B cell (primary cell): Measurements from ENCODE around the gene ERBB2. TPM values are rescaled to one million over a fixed set of nuclear protein-coding genes. Genes with fewer than 3 reads are reported as not detected.
A peak's percentile ranks its signal among the peaks of the same experiment; 100 is the strongest.

Experiments used
- ATAC-seq: fragments of 200-7000 bp; cut with Tn5 transposase; one replicate; pipeline ENCODE4 v1.10.0; 2021; ENCODE audit warnings: low read depth, mild to moderate bottlenecking, moderate number of reproducible peaks, moderate library complexity
- CTCF ChIA-PET: fragments of 350-600 bp; sonication (Branson Sonifier 250); formaldehyde crosslinking; loops from one replicate; lab custom pipeline; 2021; ENCODE audit warnings: antibody characterized with exemption, inconsistent platforms; lab: Charles Lee
- POLR2A ChIA-PET: fragments of 350-600 bp; sonication (Branson Sonifier 250); formaldehyde crosslinking; loops from one replicate; lab custom pipeline; 2021; ENCODE audit warnings: antibody characterized with exemption; lab: Charles Lee
- DNase-seq: peaks from one replicate; pipeline ENCODE4 v3.0.0; 2013
- H2AFZ ChIP-seq: 2 replicates; pipeline ENCODE4 v1.6.1; 2012; ENCODE audit warnings: mild to moderate bottlenecking, low read depth, low read length; ENCODE audit not compliant: insufficient read depth, poor library complexity, severe bottlenecking
- H3K27ac ChIP-seq, 2 donors: 1 replicate in 1 of 2; 2 replicates in 1 of 2; pipeline ENCODE4 v1.5.1; 2012 to 2013; ENCODE audit warnings: low read length in 2 of 2, mild to moderate bottlenecking in 2 of 2, moderate library complexity in 1 of 2
- H3K27me3 ChIP-seq, 4 experiments: fragments of 200-600 bp in 1 of 4; sonication (generic) in 1 of 4; replicated peaks in 1 of 4; 1 replicate in 2 of 4; 2 replicates in 2 of 4; pipeline versions ENCODE4 v1.6.1 to v1.7.0; 2013 to 2016; ENCODE audit warnings: low read length in 3 of 4, mild to moderate bottlenecking in 2 of 4, mixed read lengths in 1 of 4, moderate library complexity in 1 of 4; ENCODE audit not compliant: insufficient read depth in 4 of 4, control insufficient read depth in 3 of 4; ENCODE audit errors: control extremely low read depth in 1 of 4
- H3K36me3 ChIP-seq, 2 experiments: replicated peaks in 1 of 2; 1 replicate in 1 of 2; 2 replicates in 1 of 2; pipeline versions ENCODE4 v1.6.1 to v1.7.1; 2013; ENCODE audit warnings: low read length in 1 of 2; ENCODE audit not compliant: insufficient read depth in 2 of 2, control insufficient read depth in 1 of 2; ENCODE audit errors: control extremely low read depth in 1 of 2, extremely low read depth in 1 of 2
- H3K4me1 ChIP-seq, 2 donors: fragments of 200-600 bp in 1 of 2; sonication (generic) in 1 of 2; 1 replicate in 1 of 2; 2 replicates in 1 of 2; pipeline versions ENCODE4 v1.5.1 to v1.6.1; 2013 to 2017; ENCODE audit warnings: low read length in 2 of 2; ENCODE audit not compliant: control insufficient read depth in 2 of 2, insufficient read depth in 2 of 2
- H3K4me2 ChIP-seq: replicated peaks from 2 replicates; pipeline ENCODE3; 2012; ENCODE audit warnings: mild to moderate bottlenecking, low read depth, low read length; ENCODE audit not compliant: poor library complexity, severe bottlenecking
- H3K4me3 ChIP-seq, 5 experiments: fragments of 200-600 bp in 1 of 5; sonication (generic) in 1 of 5; 1 replicate in 3 of 5; 2 replicates in 2 of 5; pipeline versions ENCODE4 v1.5.1 to v1.7.0; 2011 to 2016; ENCODE audit warnings: low read length in 4 of 5, mild to moderate bottlenecking in 4 of 5, low read depth in 2 of 5, control low read depth in 1 of 5, moderate library complexity in 1 of 5; ENCODE audit not compliant: insufficient read depth in 1 of 5; ENCODE audit errors: control extremely low read depth in 1 of 5, extremely low read depth in 1 of 5
- H3K79me2 ChIP-seq: fragments of 200-600 bp; sonication (generic); one replicate; pipeline ENCODE4 v1.6.0; 2016; ENCODE audit warnings: low read length; ENCODE audit not compliant: control insufficient read depth, insufficient read depth
- H3K9ac ChIP-seq: fragments of 200-600 bp; sonication (generic); 2 replicates; pipeline ENCODE4 v1.6.1; 2017; ENCODE audit warnings: mild to moderate bottlenecking, low read length, moderate library complexity
- H3K9me3 ChIP-seq, 3 donors: one replicate each; pipeline versions ENCODE4 v1.6.1 to v1.7.1; 2013; ENCODE audit warnings: low read length in 2 of 3; ENCODE audit not compliant: control insufficient read depth in 2 of 3, insufficient read depth in 1 of 3; ENCODE audit errors: control extremely low read depth in 1 of 3
- H4K20me1 ChIP-seq: 2 replicates; pipeline ENCODE4 v1.6.0; 2012; ENCODE audit warnings: mild to moderate bottlenecking, low read length; ENCODE audit not compliant: insufficient read depth, control insufficient read depth, poor library complexity, severe bottlenecking
- H3K27ac Mint-ChIP-seq: one replicate; pipeline ENCODE4 v1.8.0; 2021; ENCODE audit warnings: mixed read lengths
- H3K27me3 Mint-ChIP-seq: one replicate; pipeline ENCODE4 v1.8.0; 2021; ENCODE audit warnings: mixed read lengths
- H3K4me1 Mint-ChIP-seq: one replicate; pipeline ENCODE4 v1.8.0; 2021; ENCODE audit warnings: mixed read lengths
- H3K4me3 Mint-ChIP-seq: one replicate; pipeline ENCODE4 v1.8.0; 2021; ENCODE audit warnings: mixed read lengths
- H3K9me3 Mint-ChIP-seq: one replicate; pipeline ENCODE4 v1.8.0; 2022; ENCODE audit warnings: mixed read lengths; ENCODE audit not compliant: insufficient read depth
- CTCF ChIP-seq: fragments of 200-600 bp; IDR thresholded peaks from one replicate; pipeline ENCODE4 v1.8.0; 2022; ENCODE audit warnings: antibody characterized with exemption, mild to moderate bottlenecking
- EZH2 ChIP-seq: IDR thresholded peaks from 2 replicates; pipeline ENCODE4 v1.6.1; 2012; ENCODE audit warnings: borderline replicate concordance, low read depth, mild to moderate bottlenecking, moderate library complexity, low read length; ENCODE audit not compliant: insufficient read depth, poor library complexity, severe bottlenecking
- WGBS: methylation state at CpG from one replicate; pipeline ENCODE4 v1.1.5; 2013; ENCODE audit warnings: missing lambda C conversion rate; ENCODE audit not compliant: insufficient coverage; 5-methylcytosine and 5-hydroxymethylcytosine counted together
- intact Hi-C: fragments of 100-400 bp; cut with micrococcal nuclease; formaldehyde crosslinking; loops from one replicate; pipeline ENCODE4 v1.10.0; 2022
- polyA plus RNA-seq: library from polyadenylated mRNA; depleted of rRNA; stranded (reverse); fragments of >200 nt; gene quantifications from 2 replicates; pipeline ENCODE4 v1.2.3, GENCODE V29; 2012
- total RNA-seq, 2 donors: library from RNA; stranded (reverse); fragments of 120-200 nt in 1 of 2; gene quantifications; 1 replicate in 1 of 2; 2 replicates in 1 of 2; pipeline versions ENCODE4 v1.2.3 to v1.2.4, GENCODE V29; 2013 to 2022

ERBB2 gene
- total and polyA plus RNA-seq, 2 donors (not counting 1 experiment from before 2014, with no cell fraction given): 3.2 to 8.4 TPM

- H3K36me3 ChIP-seq: peaks cover 0 to 35% of the 10 kb centered on the region in 2 experiments
- H3K27me3 ChIP-seq: peaks cover 0 to 6% (median 2%) of the 10 kb centered on the region in 4 experiments
- no peak for ATAC-seq
- H3K4me2 ChIP-seq: peak overlapping the region; percentile 28
- WGBS: 73% methylated on average over 7 of the region's 8 CpGs
- H3K27me3 Mint-ChIP-seq: peaks cover 6% of the 10 kb centered on the region
- intact Hi-C loops: no loop called here
- H3K9me3 ChIP-seq: no peaks in the 10 kb centered on the region
- ChIA-PET POLR2A (no interaction called here), CTCF (no interaction called here)
- no peaks in the 10 kb centered on the region for H3K9me3 Mint-ChIP-seq
- H3K4me1 Mint-ChIP-seq: peaks cover 42% of the 10 kb centered on the region
- peak overlapping the region; percentile 61 for H3K27ac Mint-ChIP-seq
- no peak overlapping the region for H3K4me3 Mint-ChIP-seq
- H3K4me3 ChIP-seq: no peak overlapping the region
- no peak overlapping the region for H3K27ac ChIP-seq
- no peaks in the 10 kb centered on the region for H4K20me1 ChIP-seq
- no peak overlapping the region for H3K9ac ChIP-seq
- no peak for DNase-seq
- H2AFZ ChIP-seq: no peak overlapping the region
- no peak for TF ChIP-seq EZH2
- no peak for TF ChIP-seq CTCF
- H3K79me2 ChIP-seq: peaks cover 10% of the 10 kb centered on the region
- peaks cover 37 to 56% of the 10 kb centered on the region in 2 donors for H3K4me1 ChIP-seq
Measured at GRCh38 chr17:39661744-39662541, 37.9 kb upstream of the ERBB2 start.
